Head of caudate nucleus (tissue), 42 donors: ENCODE data around the gene MOXD1.

Experiments used
- DNase-seq, 42 donors: peaks; one replicate each; pipeline versions ENCODE4 v3.0.0 to v3.0.0-alpha.2; 2020 to 2021; ENCODE audit warnings: mixed read lengths in 7 of 42
- intact Hi-C: fragments of 100-400 bp; cut with DNase I; formaldehyde crosslinking; loops from one replicate; pipeline ENCODE4 v1.15.0; 2022

Gene MOXD1

GRCh38 chr6:132261354-132261753 is 139.9 kb downstream of the MOXD1 start:
- DNase-seq = no peak
- intact Hi-C loops = no loop called here

- no peak for DNase-seq
- intact Hi-C loops = no loop called here
Observed at GRCh38 chr6:132259070-132259469, 142.2 kb downstream of the MOXD1 start.

DNA sequence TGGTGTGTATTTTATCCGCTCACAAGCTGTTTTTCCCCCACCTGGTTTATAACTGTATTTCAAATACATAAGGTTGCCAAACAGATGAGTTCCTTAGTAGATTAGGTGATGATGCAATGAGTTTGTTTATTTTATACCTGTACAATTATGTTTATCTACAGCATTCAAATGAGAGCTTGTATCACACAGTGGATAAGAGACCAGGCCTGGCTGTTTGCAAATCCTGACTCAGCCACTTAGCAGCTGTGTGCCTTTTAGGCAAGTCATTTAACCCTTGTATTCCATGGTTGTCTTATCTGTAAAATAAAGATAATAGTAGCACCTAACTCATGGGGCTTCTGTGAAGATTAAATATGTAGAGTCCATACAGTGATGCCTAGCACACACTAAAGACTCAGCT is 143.7 kb downstream of the MOXD1 start:
- intact Hi-C loops = no loop called here
- DNase-seq = no peak

DNA sequence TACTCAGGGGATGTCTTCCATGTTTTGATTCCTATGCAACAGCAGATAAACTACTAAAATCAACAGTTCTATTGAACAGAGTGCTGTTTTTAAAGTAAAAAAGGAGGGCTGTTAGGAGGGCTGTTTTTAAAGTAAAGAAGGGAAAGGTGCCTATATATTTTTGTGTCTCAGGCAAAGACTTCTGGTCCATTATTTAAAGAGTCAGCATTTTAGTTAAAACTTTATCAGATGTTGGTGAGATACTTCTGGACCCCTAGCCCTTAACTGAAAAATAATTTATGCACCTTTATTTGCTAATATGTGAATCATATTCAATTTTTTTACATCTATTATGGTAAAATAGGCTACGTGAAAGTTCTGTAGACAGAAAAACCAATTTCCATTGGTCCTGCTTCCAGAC is 144.8 kb downstream of the MOXD1 start:
- DNase-seq = no peak
- intact Hi-C loops = no loop called here

GRCh38 chr6:132253906-132254305 is 147.4 kb downstream of the MOXD1 start:
- no peak for DNase-seq
- intact Hi-C loops = no loop called here

GRCh38 chr6:132253211-132253610 is 148.1 kb downstream of the MOXD1 start:
- no peak for DNase-seq
- intact Hi-C loops = no loop called here

GRCh38 chr6:132252113-132252512 is 149.2 kb downstream of the MOXD1 start:
- no peak for DNase-seq
- intact Hi-C loops = no loop called here

- no peak for DNase-seq
- intact Hi-C loops = no loop called here
Observed at GRCh38 chr6:132251711-132252110, 149.6 kb downstream of the MOXD1 start.

GRCh38 chr6:132247381-132248159 is 153.7 kb downstream of the MOXD1 start:
- intact Hi-C loops = no loop called here
- no peak for DNase-seq

DNA sequence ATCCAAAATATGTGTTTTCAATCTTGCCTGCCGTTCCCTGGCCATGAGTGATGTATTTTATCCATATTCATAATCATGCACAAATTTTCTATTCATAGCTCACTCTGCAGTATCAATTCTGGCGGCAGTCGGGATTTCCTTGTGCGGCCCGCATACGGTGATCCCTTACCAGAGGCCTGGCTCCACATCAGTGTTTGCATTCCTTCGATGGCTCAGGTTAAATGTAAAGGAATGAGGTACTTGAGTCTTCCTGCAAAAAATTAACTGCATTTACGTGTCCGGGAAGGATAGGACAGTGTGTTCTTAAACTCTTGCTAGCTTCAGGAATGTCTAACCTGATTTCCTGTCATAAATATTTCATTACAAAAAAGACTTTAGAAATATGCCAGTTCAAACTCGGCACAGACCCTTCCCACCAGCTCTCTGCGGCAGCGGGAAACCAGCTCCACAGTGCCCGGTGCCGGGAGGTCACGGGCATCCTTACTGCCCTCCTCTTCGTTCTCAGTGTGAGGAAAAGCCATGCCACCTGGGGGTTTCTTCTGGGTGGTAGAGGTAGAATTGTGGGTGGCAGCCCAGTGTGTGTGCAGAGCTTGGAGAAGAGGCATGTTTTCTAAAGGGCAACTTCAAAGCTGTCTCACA is 154.5 kb downstream of the MOXD1 start:
- intact Hi-C loops = no loop called here
- DNase-seq = no peak

DNA sequence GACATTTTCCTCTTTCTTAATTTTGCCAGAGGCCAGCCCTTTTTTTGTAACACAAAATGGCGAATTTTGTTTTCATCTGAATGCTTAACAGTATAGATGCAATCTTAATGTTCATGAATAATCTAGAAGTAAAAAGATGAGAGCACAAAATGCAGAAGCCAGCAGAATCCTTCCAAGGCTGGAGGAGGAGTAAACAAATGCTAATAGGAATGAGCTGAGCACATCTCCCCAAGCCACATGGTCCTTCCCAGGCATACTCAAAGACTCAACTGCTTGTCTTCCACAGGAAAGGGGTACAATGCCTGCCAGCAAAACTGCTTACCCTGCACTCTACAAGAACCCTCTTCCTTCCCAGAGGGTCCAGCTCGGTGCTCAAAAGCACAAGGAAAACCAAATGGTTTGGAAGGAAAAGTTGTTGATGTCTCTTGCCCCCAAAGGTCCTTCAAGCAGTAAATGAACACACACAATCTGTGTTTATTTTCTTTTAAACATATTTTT is 155.1 kb downstream of the MOXD1 start:
- no peak for DNase-seq
- intact Hi-C loops = no loop called here
